Inferior parietal cortex (tissue), 1 donor: ENCODE measurements around the gene HDAC4.
A peak's percentile ranks its signal among the peaks of the same experiment; 100 is the strongest.
"Not testable (repeated sequence)": the region's sequence is repeated elsewhere in the genome, so short reads cannot be mapped to it uniquely, and the experiment has no call there.

Experiments
- DNase-seq: peaks from one replicate; pipeline ENCODE4 v3.0.0-alpha.2; 2016; ENCODE audit errors: extremely low spot score

Gene HDAC4

GRCh38 chr2:239400596-239401066 is at the start of gene HDAC4:
HDAC4 (minus strand) TSS chr2:239401020; CDS start chr2:239352699, 48,321 bp downstream.
- no peak for DNase-seq

- not testable (repeated sequence) for DNase-seq
Measured at GRCh38 chr2:239449468-239449867, 48.6 kb upstream of the HDAC4 start.

- DNase-seq: peak; percentile 91
Measured at GRCh38 chr2:239445771-239446524, 45.1 kb upstream of the HDAC4 start.

GRCh38 chr2:239444626-239445577 is 44.1 kb upstream of the HDAC4 start:
- DNase-seq: peak; percentile 82

- peak; percentile 25 for DNase-seq
Measured at GRCh38 chr2:239443666-239444567, 43.1 kb upstream of the HDAC4 start.

- DNase-seq: no peak
Measured at GRCh38 chr2:239443102-239443620, 42.3 kb upstream of the HDAC4 start.

GRCh38 chr2:239442192-239442591 is 41.4 kb upstream of the HDAC4 start:
- DNase-seq: no peak

- peak; percentile 65 for DNase-seq
Measured at GRCh38 chr2:239441261-239442078, 40.6 kb upstream of the HDAC4 start.

GRCh38 chr2:239440511-239440959 is 39.7 kb upstream of the HDAC4 start:
- peak; percentile 83 for DNase-seq

- DNase-seq: no peak
Measured at GRCh38 chr2:239439754-239440315, 39.0 kb upstream of the HDAC4 start.

- DNase-seq: peak; percentile 44
Measured at GRCh38 chr2:239438995-239439753, 38.4 kb upstream of the HDAC4 start.

- no peak for DNase-seq
Measured at GRCh38 chr2:239438368-239438767, 37.5 kb upstream of the HDAC4 start.

- no peak for DNase-seq
Measured at GRCh38 chr2:239436669-239437335, 36.0 kb upstream of the HDAC4 start.

- no peak for DNase-seq
Measured at GRCh38 chr2:239436076-239436475, 35.3 kb upstream of the HDAC4 start.

GRCh38 chr2:239433777-239434403 is 33.1 kb upstream of the HDAC4 start:
- DNase-seq: no peak

- no peak for DNase-seq
Measured at GRCh38 chr2:239432174-239432573, 31.4 kb upstream of the HDAC4 start.

- DNase-seq: no peak
Measured at GRCh38 chr2:239431536-239431935, 30.7 kb upstream of the HDAC4 start.
